KOPT-K1 (cell line): Measurements from ENCODE around the gene KLF17.

ENCODE experiments used
- H3K27ac ChIP-seq: fragments of 200-600 bp; sonication (generic); 2 replicates; pipeline ENCODE4 v1.5.1; 2016; ENCODE audit warnings: antibody characterized with exemption, mild to moderate bottlenecking, low read depth, low read length; ENCODE audit not compliant: poor library complexity, severe bottlenecking
- H3K36me3 ChIP-seq: fragments of 200-600 bp; sonication (generic); 2 replicates; pipeline ENCODE4 v1.5.1; 2017; ENCODE audit warnings: antibody characterized with exemption, mild to moderate bottlenecking, low read length, moderate library complexity; ENCODE audit not compliant: insufficient read depth
- H3K9me3 ChIP-seq: fragments of 200-600 bp; sonication (generic); 2 replicates; pipeline ENCODE4 v1.5.1; 2017; ENCODE audit warnings: antibody characterized with exemption, low read length, mild to moderate bottlenecking; ENCODE audit not compliant: insufficient read depth, poor library complexity, severe bottlenecking

The KLF17 gene

GRCh38 chr1:44161546-44161945 lies 42.9 kb downstream of the KLF17 start:
- Histone ChIP-seq H3K27ac (no peak overlapping the region), H3K9me3 (peaks cover 3% of the 10 kb centered on the region), H3K36me3 (no peaks in the 10 kb centered on the region)

GRCh38 chr1:44168520-44169098 lies 50.0 kb downstream of the KLF17 start:
- Histone ChIP-seq H3K27ac (no peak overlapping the region), H3K9me3 (peaks cover 32% of the 10 kb centered on the region), H3K36me3 (no peaks in the 10 kb centered on the region)

GRCh38 chr1:44170281-44170823 lies 51.7 kb downstream of the KLF17 start:
- Histone ChIP-seq H3K9me3 (peaks cover 49% of the 10 kb centered on the region), H3K27ac (no peak overlapping the region), H3K36me3 (no peaks in the 10 kb centered on the region)

GRCh38 chr1:44174630-44175029 lies 56.0 kb downstream of the KLF17 start:
- H3K27ac ChIP-seq, result no peak overlapping the region
- H3K9me3 ChIP-seq, result peaks cover 61% of the 10 kb centered on the region
- H3K36me3 ChIP-seq, result no peaks in the 10 kb centered on the region
